DMS153 treated with DMSO at 0.1 percent for 48 hours (cell line): ENCODE results near the gene DGKZ.
"Not testable (repeated sequence)": the region's sequence is repeated elsewhere in the genome, so short reads cannot be mapped to it uniquely, and the experiment has no call there.

ENCODE experiments used
- DNase-seq: peaks from one replicate; lab custom pipeline; 2025; ENCODE audit not compliant: unreplicated experiment; lab: John Stamatoyannopoulos, UW

DGKZ gene, protein sequence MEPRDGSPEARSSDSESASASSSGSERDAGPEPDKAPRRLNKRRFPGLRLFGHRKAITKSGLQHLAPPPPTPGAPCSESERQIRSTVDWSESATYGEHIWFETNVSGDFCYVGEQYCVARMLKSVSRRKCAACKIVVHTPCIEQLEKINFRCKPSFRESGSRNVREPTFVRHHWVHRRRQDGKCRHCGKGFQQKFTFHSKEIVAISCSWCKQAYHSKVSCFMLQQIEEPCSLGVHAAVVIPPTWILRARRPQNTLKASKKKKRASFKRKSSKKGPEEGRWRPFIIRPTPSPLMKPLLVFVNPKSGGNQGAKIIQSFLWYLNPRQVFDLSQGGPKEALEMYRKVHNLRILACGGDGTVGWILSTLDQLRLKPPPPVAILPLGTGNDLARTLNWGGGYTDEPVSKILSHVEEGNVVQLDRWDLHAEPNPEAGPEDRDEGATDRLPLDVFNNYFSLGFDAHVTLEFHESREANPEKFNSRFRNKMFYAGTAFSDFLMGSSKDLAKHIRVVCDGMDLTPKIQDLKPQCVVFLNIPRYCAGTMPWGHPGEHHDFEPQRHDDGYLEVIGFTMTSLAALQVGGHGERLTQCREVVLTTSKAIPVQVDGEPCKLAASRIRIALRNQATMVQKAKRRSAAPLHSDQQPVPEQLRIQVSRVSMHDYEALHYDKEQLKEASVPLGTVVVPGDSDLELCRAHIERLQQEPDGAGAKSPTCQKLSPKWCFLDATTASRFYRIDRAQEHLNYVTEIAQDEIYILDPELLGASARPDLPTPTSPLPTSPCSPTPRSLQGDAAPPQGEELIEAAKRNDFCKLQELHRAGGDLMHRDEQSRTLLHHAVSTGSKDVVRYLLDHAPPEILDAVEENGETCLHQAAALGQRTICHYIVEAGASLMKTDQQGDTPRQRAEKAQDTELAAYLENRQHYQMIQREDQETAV

GRCh38 chr11:46346886-46347636 lies at the start of gene DGKZ:
Gene DGKZ (plus strand): TSS chr11:46347463. CDS start chr11:46347660, 197 bp downstream.
- peak; percentile 54 for DNase-seq

DNA sequence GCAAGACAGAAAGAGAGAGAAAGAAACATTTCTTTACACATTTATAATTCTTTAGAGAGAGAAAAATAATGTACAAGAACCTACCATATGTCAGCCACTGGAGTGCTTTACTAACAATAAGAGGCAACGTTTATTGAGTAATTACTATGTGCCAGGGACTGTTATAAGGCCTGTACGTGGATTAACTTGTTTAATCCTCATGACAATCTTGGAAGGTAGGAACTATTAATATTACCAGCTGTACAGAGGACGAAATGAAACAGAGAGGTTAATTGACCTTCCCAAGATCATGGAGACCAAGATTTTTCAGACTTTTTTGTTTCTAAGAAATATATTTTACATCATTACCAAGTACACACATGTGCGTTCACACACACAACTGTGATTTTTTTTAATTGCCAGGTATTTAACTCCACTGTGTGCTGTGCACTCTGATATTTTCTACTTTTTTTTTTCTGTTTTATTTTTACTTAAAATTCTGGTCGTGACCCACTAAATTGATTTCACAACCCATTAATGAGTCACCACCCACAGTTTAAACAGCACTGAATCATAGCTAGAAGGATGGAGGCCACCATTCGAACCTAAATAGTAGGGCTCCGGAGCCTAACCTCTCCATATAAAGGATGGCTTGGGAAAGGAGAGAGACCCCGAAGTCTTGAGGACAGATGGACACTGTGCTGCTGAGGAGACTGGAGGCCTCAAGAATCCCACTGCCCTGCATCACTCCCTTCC lies 48.4 kb upstream of the DGKZ start:
- no peak for DNase-seq

DNA sequence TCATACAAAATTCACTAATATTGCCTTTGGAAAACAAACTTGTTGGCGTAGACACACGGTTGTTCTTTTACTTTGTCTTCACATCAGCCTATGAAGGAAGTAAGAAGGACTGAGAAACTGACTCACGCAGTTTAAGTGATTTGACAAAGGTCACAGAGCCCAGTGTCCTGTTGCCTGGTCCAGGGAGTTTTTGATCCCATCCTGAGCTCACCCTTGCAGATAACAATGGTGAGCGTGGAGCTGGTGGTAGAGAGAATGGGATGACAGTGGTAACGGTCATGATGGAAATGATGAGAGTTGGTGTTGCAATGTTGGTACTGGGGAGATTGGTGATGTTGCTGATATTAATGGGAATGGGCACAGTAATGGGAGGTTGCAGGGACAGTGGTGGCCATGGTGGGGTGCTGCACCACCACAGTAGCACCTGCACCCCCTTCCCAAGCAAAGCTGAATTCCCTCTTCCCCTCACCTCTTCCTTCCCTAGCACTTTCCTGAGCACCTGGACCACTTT lies 47.8 kb upstream of the DGKZ start:
- no peak for DNase-seq

DNA sequence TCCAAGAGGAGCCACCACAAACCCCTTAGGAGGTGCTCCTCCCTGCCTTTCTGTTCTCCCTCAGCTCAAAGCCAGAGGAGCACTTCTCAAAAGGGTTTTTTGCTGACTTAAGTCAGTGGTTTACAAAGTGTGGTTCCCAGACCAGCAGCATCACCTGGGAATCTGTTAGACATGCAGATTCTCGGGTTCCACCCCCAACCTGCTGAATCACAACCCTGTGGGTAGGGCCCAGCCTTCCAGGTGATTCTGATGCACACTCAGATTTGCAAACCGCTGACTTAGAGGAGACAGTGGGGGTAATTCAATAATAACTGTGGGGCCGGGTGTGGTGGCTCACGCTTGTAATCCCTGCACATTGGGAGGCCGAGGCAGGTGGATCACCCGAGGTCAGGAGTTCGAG lies 47.0 kb upstream of the DGKZ start:
- no peak for DNase-seq

- DNase-seq = no peak
These were observed 44.4 kb upstream of the DGKZ start for GRCh38 chr11:46302866-46303265.

DNA sequence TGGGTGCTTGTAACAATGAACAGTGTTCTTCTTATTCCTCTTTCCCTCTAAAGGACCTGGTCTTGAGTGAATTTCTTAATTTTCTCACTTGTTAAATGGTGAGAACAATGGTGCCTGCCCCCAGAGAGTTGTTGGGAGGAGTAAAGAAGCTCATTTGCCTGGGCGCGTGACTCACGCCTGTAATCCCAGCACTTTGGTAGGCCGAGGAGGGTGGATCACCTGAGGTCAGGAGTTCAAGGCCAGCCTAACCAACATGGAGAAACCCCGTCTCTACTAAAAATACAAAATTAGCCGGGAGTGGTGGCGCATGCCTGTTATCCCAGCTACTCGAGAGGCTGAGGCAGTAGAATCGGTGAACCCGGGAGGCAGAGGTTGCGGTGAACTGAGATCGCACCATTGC lies 43.2 kb upstream of the DGKZ start:
- not testable (repeated sequence) for DNase-seq

- DNase-seq = no peak
These were observed 42.6 kb upstream of the DGKZ start for GRCh38 chr11:46304605-46305179.

DNA sequence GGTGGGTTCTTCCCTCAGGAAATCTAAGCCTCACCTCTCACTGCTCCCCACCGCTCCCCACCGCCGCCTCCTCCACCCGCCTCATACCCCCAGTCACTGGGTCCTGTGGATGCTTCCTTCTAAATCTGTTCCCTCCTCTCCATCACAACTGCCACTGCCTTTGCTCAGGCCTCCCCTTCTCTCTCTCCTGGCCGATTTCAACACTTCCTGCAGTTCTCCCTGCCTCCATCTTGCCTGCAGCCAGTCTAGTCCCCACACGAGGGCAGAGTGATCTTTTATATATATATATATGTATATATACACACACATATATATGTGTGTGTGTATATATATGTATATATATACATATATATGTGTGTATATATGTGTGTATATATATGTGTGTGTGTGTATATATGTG lies 42.0 kb upstream of the DGKZ start:
- no peak for DNase-seq

DNA sequence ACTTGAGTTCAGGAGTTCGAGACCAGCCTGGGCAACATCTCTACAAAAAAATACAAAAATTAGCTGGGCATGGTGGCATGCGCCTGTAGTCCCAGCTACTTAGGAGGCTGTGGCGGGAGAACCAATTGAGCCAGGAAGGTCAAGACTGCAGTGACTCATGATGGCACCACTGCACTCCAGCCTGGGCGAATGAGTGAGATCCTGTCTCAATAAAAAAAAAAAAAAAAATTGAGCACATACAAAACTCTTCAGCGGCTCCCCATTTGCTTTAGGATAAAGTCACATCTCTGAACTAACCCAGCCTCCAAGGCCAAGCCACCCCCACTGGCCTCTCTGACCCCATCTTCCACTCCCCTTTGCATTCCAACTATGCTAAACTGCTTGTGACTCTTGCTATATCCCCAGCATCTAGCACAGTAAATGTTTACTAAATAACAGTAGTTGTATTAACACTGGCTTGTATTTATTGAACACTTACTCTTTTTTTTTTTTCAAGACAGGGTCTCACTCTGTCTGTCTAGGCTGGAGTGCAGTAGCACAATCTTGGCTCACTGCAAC lies 40.9 kb upstream of the DGKZ start:
- DNase-seq = no peak

- no peak for DNase-seq
These were observed 39.9 kb upstream of the DGKZ start for GRCh38 chr11:46307369-46307768.

- DNase-seq = no peak
These were observed 39.4 kb upstream of the DGKZ start for GRCh38 chr11:46307785-46308341.

DNA sequence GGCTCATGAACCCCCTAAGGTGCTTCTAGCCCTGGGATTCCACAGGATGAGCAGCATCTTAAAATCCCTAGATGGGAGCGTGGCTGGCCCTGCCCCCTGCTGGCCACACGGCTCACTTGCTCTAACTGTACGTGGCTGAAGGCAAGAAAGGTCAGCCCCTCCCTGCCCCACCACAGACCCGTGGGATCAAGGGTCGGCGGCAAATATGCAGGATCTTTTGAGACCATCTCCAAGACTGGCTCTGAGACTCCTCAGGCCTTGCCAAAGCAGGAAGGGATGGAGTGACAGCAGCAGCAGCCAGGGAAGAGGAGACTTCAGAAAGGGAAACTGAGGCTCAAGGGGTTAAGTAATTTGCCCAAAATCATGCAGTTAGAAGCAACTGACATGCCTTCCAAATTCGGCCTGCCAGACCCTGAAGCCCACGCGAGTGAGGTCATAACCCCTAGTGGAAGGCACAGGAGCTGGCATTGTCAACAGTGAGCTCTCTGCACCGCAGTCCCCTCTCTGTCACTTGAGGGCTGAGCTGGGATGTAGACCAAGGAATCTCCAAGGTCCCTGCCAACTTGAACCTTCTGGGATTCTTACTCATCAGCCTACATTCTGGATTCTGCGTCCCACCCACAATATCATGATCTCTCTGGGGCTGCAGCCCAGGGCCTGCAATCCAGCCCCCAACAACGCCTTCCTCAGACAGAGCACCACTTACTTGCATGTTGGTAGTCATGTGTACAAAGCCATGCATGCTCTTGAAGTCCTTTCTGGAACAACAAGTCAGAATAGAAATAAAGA lies 38.4 kb upstream of the DGKZ start:
- DNase-seq = no peak

DNA sequence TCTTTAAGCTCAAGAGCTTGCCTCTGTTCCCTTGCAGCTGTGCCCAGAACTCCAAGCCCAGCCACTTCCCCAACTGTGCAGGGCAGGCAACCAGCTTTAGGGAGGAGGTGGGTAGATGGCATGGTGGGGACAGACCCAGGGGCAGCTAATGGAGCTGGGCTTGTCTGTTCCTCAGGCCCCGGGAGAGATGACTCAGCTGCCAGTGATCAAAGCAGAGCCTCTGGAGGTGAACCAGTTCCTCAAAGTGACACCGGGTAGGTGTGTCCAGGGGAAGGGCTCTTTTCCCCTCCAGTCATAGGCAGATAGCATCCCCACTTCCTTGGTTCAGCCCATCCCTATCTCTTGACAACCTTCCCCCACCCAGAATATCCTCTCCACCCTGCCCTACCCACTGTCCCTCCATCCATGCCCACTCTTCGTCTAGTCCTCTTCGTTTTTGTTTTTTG lies 37.4 kb upstream of the DGKZ start:
- no peak for DNase-seq

- no peak for DNase-seq
These were observed 32.1 kb upstream of the DGKZ start for GRCh38 chr11:46315033-46315738.

GRCh38 chr11:46315783-46316563 lies 31.3 kb upstream of the DGKZ start:
- no peak for DNase-seq

DNA sequence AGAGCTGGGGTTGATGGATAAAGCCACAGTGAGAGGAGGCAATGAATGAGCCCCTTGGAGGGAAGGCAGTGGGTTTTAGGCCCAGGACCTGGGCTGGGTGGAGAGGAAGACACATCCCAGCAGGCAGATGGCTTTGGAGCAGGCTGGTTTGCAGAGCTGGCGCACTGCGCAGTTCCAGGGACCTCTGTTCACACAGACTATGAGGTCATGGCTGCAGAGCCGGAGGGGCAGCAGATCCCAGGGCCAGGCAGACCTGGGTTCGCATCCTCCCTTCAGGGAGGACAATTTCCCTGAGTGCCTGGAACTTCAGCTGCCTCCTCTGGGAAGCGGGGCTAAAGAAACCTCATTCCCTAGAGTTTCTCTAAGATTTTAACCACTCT lies 28.2 kb upstream of the DGKZ start:
- DNase-seq = no peak

DNA sequence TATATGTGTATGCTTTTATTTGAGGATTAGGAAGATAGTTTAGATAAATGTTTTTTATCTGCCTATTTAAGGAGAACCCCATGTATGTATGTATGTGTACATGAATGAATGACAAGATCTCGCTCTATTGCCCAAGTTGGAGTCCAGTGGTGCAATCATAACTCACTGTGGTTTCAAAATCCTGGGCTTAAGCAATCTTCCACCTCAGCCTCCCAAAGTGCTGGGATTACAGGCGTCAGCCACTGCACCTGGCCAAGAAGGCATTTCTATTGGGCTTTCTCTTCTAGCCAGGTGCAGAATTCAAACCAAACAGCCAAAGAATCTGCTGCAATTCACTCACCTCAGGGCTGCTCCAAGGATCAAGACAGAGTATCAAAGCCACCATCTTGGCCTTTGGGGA lies 25.5 kb upstream of the DGKZ start:
- no peak for DNase-seq
